ENCODE results near the gene NUP93. TPM values are rescaled to one million over a fixed set of nuclear protein-coding genes. Genes with fewer than 3 reads are reported as not detected.
"Not testable (repeated sequence)": the region's sequence is repeated elsewhere in the genome, so short reads cannot be mapped to it uniquely, and the experiment has no call there.

Gene NUP93
- total RNA-seq, 1 experiment from 2014 or later, result 74.7 TPM

DNA sequence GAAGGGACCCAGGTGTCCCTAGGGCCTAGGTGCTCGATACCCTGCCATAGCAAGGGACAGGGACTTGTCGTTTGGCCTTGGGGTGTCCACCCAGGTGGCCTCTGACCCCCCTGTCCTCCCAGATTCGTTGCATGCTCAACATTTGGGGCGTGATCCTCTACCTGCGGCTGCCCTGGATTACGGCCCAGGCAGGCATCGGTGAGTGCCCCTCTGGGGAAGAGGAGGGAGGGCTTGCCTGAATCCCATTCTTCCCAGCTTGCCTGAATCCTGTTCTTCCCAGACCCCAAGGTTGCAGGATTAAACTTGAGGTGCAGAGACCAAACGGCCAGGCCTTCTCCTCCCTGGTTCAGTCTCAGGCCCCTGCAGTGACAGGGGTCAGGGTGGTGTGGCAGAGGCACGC lies 138.2 kb downstream of the NUP93 start:
- ChIA-PET CTCF (interaction anchor here (0.6 kb wide), 1 partner anchor 241 kb away, joined by 7 read pairs; no protein-coding TSS in a partner anchor), POLR2A (ENCODE audit: unreplicated experiment) (no interaction called here)
- no peak overlapping the region for H3K27ac ChIP-seq
- no peaks in the 10 kb centered on the region for H3K27me3 ChIP-seq (ENCODE audit: insufficient read depth, low read depth)
- DNase-seq, result no peak
- no peaks in the 10 kb centered on the region for H3K36me3 ChIP-seq (ENCODE audit: low read depth)
- H3K4me3 ChIP-seq, result no peak overlapping the region
- H3K9me2 ChIP-seq (ENCODE audit: insufficient read depth), result no peaks in the 10 kb centered on the region
- no peaks in the 10 kb centered on the region for H3K79me2 ChIP-seq (ENCODE audit: low read depth)
- no peak for TF ChIP-seq EZH2 (IDR thresholded peaks at IDR 0.05; ENCODE audit: low read depth)
- TF ChIP-seq, protein P1, sequence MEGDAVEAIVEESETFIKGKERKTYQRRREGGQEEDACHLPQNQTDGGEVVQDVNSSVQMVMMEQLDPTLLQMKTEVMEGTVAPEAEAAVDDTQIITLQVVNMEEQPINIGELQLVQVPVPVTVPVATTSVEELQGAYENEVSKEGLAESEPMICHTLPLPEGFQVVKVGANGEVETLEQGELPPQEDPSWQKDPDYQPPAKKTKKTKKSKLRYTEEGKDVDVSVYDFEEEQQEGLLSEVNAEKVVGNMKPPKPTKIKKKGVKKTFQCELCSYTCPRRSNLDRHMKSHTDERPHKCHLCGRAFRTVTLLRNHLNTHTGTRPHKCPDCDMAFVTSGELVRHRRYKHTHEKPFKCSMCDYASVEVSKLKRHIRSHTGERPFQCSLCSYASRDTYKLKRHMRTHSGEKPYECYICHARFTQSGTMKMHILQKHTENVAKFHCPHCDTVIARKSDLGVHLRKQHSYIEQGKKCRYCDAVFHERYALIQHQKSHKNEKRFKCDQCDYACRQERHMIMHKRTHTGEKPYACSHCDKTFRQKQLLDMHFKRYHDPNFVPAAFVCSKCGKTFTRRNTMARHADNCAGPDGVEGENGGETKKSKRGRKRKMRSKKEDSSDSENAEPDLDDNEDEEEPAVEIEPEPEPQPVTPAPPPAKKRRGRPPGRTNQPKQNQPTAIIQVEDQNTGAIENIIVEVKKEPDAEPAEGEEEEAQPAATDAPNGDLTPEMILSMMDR (conservative IDR thresholded peaks at IDR 0.05), result no peak
- no TSS peak for BruUV-seq (replicated peaks)
- H3K4me2 ChIP-seq, result no peak overlapping the region
- intact Hi-C loops (cut with micrococcal nuclease; ENCODE audit: unreplicated experiment), result loop anchor here (2.0 kb wide), 1 partner anchor 75 kb away; no protein-coding TSS in a partner anchor
- H3K4me1 ChIP-seq (replicated peaks; ENCODE audit: insufficient read depth), result peaks cover 7% of the 10 kb centered on the region; the same call in 1 of the 2 replicates
- no peaks in the 10 kb centered on the region for H3F3A ChIP-seq (ENCODE audit: insufficient read depth, low read depth)
- no peak overlapping the region for H2AFZ ChIP-seq
- no peaks in the 10 kb centered on the region for H3K9me3 ChIP-seq (ENCODE audit: insufficient read depth, low read depth)
- H4K20me1 ChIP-seq (ENCODE audit: insufficient read depth), result no peaks in the 10 kb centered on the region

DNA sequence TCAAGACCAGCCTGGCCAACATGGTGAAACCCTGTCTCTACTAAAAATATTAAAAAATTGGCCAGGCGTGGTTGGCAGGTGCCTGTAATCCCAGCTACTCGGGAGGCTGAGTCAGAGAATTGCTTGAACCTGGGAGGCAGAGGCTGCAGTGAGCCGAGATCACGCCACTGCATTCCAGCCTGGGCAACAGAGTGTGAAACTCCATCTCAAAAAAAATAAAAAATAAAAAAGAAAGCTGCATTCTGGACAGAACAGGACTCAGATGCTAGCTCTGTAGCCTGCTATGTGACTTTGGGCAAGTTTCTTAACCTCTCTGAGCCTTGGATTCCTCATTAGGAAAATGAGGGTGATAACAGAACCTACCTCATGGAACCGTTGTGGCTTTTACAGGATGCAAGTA lies 138.8 kb downstream of the NUP93 start:
- intact Hi-C loops (cut with micrococcal nuclease; ENCODE audit: unreplicated experiment), result loop anchor here (2.0 kb wide), 1 partner anchor 76 kb away; no protein-coding TSS in a partner anchor
- not testable (repeated sequence) for H3K4me3 ChIP-seq; H2AFZ ChIP-seq; BruUV-seq (replicated peaks); H3K4me2 ChIP-seq; H3K9me3 ChIP-seq (ENCODE audit: insufficient read depth, low read depth); H3K36me3 ChIP-seq (ENCODE audit: low read depth); H3K4me1 ChIP-seq (replicated peaks; ENCODE audit: insufficient read depth); H3K27me3 ChIP-seq (ENCODE audit: insufficient read depth, low read depth); H4K20me1 ChIP-seq (ENCODE audit: insufficient read depth); H3K9me2 ChIP-seq (ENCODE audit: insufficient read depth); DNase-seq; H3K79me2 ChIP-seq (ENCODE audit: low read depth); H3K27ac ChIP-seq; H3F3A ChIP-seq (ENCODE audit: insufficient read depth, low read depth)
- ChIA-PET POLR2A (ENCODE audit: unreplicated experiment) (interaction anchor here (0.6 to 0.7 kb wide), 2 partner anchors 14 to 19 kb away, joined by 3 to 7 read pairs; no protein-coding TSS in a partner anchor), CTCF (interaction anchor here (0.5 to 1.8 kb wide), 4 partner anchors 15 to 225 kb away, joined by 3 to 9 read pairs (median 6); no protein-coding TSS in a partner anchor)

DNA sequence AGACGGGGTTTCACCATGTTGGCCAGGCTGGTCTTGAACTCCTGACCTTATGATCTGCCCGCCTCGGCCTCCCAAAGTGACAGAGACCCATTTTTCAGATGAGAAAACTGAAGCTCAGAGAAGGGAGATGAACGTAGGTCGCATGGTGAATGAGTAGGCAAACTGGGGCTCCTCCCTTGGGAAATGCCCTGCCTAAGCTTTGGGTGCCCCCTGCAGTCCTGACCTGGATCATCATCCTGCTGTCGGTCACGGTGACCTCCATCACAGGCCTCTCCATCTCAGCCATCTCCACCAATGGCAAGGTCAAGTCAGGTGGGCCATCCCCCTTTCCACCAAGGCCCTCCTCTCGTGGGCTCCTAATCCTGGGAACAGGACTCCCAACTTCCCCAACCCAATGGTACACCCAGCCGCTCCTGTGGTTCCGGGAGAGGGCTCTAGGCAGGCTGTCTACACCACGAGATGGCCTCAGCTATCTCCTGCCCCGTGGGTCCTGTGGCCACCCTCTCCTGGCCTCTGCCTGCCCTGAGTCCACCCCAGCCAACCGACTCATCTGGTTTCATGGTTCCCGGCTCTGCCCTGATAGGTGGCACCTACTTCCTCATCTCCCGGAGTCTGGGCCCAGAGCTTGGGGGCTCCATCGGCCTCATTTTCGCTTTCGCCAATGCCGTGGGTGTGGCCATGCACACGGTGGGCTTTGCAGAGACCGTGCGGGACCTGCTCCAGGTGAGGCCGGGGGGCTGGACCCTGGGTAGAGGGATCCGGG lies 139.8 kb downstream of the NUP93 start:
- Histone ChIP-seq H3K36me3 (ENCODE audit: low read depth) (no peaks in the 10 kb centered on the region), H3K4me1 (replicated peaks; ENCODE audit: insufficient read depth) (peaks cover 7% of the 10 kb centered on the region; the same call in 1 of the 2 replicates), H3K27ac (no peak overlapping the region), H4K20me1 (ENCODE audit: insufficient read depth) (no peaks in the 10 kb centered on the region), H2AFZ (no peak overlapping the region), H3F3A (ENCODE audit: insufficient read depth, low read depth) (no peaks in the 10 kb centered on the region), H3K9me3 (ENCODE audit: insufficient read depth, low read depth) (no peaks in the 10 kb centered on the region), H3K4me2 (no peak overlapping the region), H3K27me3 (ENCODE audit: insufficient read depth, low read depth) (no peaks in the 10 kb centered on the region), H3K4me3 (no peak overlapping the region), H3K9me2 (ENCODE audit: insufficient read depth) (no peaks in the 10 kb centered on the region), H3K79me2 (ENCODE audit: low read depth) (no peaks in the 10 kb centered on the region)
- ChIA-PET CTCF (interaction anchor here (0.5 to 1.8 kb wide), 7 partner anchors 16 to 547 kb away, joined by 3 to 9 read pairs (median 3); no protein-coding TSS in a partner anchor), POLR2A (ENCODE audit: unreplicated experiment) (interaction anchor here (0.6 kb wide), 1 partner anchor 15 kb away, joined by 3 read pairs; no protein-coding TSS in a partner anchor)
- BruUV-seq (replicated peaks), result no TSS peak
- peak in 1 of 2 experiments; percentile 42 for DNase-seq
- no peak for TF ChIP-seq EZH2 (IDR thresholded peaks at IDR 0.05; ENCODE audit: low read depth)
- TF ChIP-seq, protein P1 (conservative IDR thresholded peaks at IDR 0.05), result peak; percentile 44; the same call in 1 of the 2 replicates
- intact Hi-C loops (cut with micrococcal nuclease; ENCODE audit: unreplicated experiment), result loop anchor here (2.0 kb wide), 2 partner anchors 75 to 77 kb away; no protein-coding TSS in a partner anchor
